Body of pancreas (tissue), 4 donors: Measurements from ENCODE around the gene EME1.

Source experiments
- POLR2A ChIP-seq, 3 donors: fragments of 450-650 bp; IDR thresholded peaks; one replicate each; pipeline ENCODE4 v1.6.1; 2016; ENCODE audit warnings: antibody characterized with exemption in 3 of 3, mild to moderate bottlenecking in 2 of 3
- TF ChIP-seq, protein P1 (sequence below), 7 experiments: fragments of 450-650 bp in 4 of 7; fragments of 200-600 bp in 3 of 7; sonication (generic) in 3 of 7; IDR thresholded peaks; one replicate each; pipeline ENCODE4 v1.5.1; 2016 to 2019; ENCODE audit warnings: antibody characterized with exemption in 7 of 7

DNA sequence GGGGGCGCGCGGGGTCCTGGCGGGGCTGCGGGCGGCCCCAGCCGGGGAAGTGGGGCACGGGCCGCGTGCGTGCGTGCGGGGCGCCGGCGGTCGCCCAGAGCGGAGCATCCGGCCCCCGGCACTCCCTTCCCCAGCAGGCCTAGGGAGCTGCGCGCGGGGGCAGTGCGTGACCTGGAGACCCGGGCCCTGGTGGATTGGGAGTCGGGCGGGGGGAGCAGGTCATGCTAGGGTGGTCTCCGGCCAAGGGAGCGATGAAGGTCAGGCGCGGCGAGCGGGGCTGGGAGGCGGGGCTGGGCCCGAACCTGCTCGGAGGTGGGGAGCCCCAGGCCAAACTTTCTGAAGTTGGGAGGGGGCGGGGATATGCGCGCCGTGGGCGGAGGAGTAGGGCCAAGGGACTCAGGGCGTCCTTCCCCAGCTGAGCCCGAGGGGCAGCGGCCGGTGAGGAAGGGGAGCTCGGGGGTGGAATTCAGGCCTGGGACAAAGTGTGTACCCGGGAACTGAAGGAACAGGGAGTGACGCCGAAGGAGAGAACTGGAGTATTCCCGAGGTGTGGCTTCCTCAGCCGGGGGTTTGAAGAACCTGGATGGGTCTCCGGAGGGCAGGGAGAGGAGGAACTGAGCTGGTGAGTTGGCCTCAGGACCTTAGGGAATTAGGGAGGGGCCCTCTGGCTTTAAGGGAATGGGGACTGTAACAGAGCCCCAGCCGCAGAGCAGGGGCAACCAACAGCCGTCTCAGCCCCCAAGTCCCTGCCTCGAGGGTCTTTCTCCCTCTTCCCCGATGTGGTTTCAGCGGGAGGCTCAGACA lies 26.5 kb upstream of the EME1 start:
- TF ChIP-seq POLR2A (IDR thresholded peaks at IDR 0.05), result no peak
- TF ChIP-seq, protein P1, sequence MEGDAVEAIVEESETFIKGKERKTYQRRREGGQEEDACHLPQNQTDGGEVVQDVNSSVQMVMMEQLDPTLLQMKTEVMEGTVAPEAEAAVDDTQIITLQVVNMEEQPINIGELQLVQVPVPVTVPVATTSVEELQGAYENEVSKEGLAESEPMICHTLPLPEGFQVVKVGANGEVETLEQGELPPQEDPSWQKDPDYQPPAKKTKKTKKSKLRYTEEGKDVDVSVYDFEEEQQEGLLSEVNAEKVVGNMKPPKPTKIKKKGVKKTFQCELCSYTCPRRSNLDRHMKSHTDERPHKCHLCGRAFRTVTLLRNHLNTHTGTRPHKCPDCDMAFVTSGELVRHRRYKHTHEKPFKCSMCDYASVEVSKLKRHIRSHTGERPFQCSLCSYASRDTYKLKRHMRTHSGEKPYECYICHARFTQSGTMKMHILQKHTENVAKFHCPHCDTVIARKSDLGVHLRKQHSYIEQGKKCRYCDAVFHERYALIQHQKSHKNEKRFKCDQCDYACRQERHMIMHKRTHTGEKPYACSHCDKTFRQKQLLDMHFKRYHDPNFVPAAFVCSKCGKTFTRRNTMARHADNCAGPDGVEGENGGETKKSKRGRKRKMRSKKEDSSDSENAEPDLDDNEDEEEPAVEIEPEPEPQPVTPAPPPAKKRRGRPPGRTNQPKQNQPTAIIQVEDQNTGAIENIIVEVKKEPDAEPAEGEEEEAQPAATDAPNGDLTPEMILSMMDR (IDR thresholded peaks at IDR 0.05), result no peak
